ENCODE measurements around the gene CDH22. TPM values are rescaled to one million over a fixed set of nuclear protein-coding genes. Genes with fewer than 3 reads are reported as not detected.

Gene CDH22
- total RNA-seq, 2 donors from 2014 or later, result 0.12 to 0.13 TPM

- no peak for DNase-seq
- intact Hi-C loops (cut with DNase I), result no loop called here
- H3K4me1 ChIP-seq, result no peaks in the 10 kb centered on the region
- no peaks in the 10 kb centered on the region for H3K36me3 ChIP-seq
- H3K27ac ChIP-seq, result no peak overlapping the region
- H3K4me3 ChIP-seq, result no peak overlapping the region
- H3K9ac ChIP-seq (ENCODE audit: low read depth in 2 of 2, low read length in 2 of 2), result no peak overlapping the region
- TF ChIP-seq CTCF (IDR thresholded peaks at IDR 0.05), result no peak
- no peaks in the 10 kb centered on the region for H3K27me3 ChIP-seq
- H3K9me3 ChIP-seq, result no peaks in the 10 kb centered on the region
Measured at GRCh38 chr20:46215913-46216707, 92.2 kb downstream of the CDH22 start.

- intact Hi-C loops (cut with DNase I), result no loop called here
- Histone ChIP-seq H3K9ac (ENCODE audit: low read depth in 2 of 2, low read length in 2 of 2) (no peak overlapping the region), H3K36me3 (no peaks in the 10 kb centered on the region), H3K4me1 (no peaks in the 10 kb centered on the region), H3K4me3 (no peak overlapping the region), H3K9me3 (no peaks in the 10 kb centered on the region), H3K27me3 (peaks cover 8% of the 10 kb centered on the region), H3K27ac (no peak overlapping the region)
- no peak for TF ChIP-seq CTCF (IDR thresholded peaks at IDR 0.05)
- no peak for DNase-seq
Measured at GRCh38 chr20:46214824-46215488, 93.3 kb downstream of the CDH22 start.

- no peak for TF ChIP-seq CTCF (IDR thresholded peaks at IDR 0.05)
- peaks cover 12% of the 10 kb centered on the region for H3K27me3 ChIP-seq
- H3K4me3 ChIP-seq, result no peak overlapping the region
- H3K4me1 ChIP-seq, result no peaks in the 10 kb centered on the region
- no peak for DNase-seq
- H3K9ac ChIP-seq (ENCODE audit: low read depth in 2 of 2, low read length in 2 of 2), result no peak overlapping the region
- H3K9me3 ChIP-seq, result no peaks in the 10 kb centered on the region
- H3K27ac ChIP-seq, result no peak overlapping the region
- H3K36me3 ChIP-seq, result no peaks in the 10 kb centered on the region
- intact Hi-C loops (cut with DNase I), result no loop called here
Measured at GRCh38 chr20:46213946-46214823, 94.1 kb downstream of the CDH22 start.

- Histone ChIP-seq H3K27ac (no peak overlapping the region), H3K9me3 (no peaks in the 10 kb centered on the region), H3K27me3 (peaks cover 12% of the 10 kb centered on the region), H3K4me1 (no peaks in the 10 kb centered on the region), H3K36me3 (no peaks in the 10 kb centered on the region), H3K4me3 (no peak overlapping the region), H3K9ac (ENCODE audit: low read depth in 2 of 2, low read length in 2 of 2) (no peak overlapping the region)
- TF ChIP-seq CTCF (IDR thresholded peaks at IDR 0.05), result no peak
- DNase-seq, result no peak
- intact Hi-C loops (cut with DNase I), result no loop called here
Measured at GRCh38 chr20:46212876-46213275, 95.4 kb downstream of the CDH22 start.

GRCh38 chr20:46212252-46212651 lies 96.0 kb downstream of the CDH22 start:
- no peaks in the 10 kb centered on the region for H3K9me3 ChIP-seq
- no peak overlapping the region for H3K9ac ChIP-seq (ENCODE audit: low read depth in 2 of 2, low read length in 2 of 2)
- H3K4me1 ChIP-seq, result no peaks in the 10 kb centered on the region
- no peak overlapping the region for H3K4me3 ChIP-seq
- no peak overlapping the region for H3K27ac ChIP-seq
- H3K27me3 ChIP-seq, result peaks cover 12% of the 10 kb centered on the region
- intact Hi-C loops (cut with DNase I), result no loop called here
- no peaks in the 10 kb centered on the region for H3K36me3 ChIP-seq
- DNase-seq, result no peak
- no peak for TF ChIP-seq CTCF (IDR thresholded peaks at IDR 0.05)

All from colonic mucosa (tissue), 4 donors.